Glomerular visceral epithelial cell (primary cell): ENCODE measurements around the gene LRRC37B.
A peak's percentile ranks its signal among the peaks of the same experiment; 100 is the strongest.
"Not testable (repeated sequence)": the region's sequence is repeated elsewhere in the genome, so short reads cannot be mapped to it uniquely, and the experiment has no call there.

Experiments used
- DNase-seq: peaks from one replicate; pipeline ENCODE4 v3.0.0-alpha.2; 2016; ENCODE audit errors: extremely low spot score

The LRRC37B gene

DNA sequence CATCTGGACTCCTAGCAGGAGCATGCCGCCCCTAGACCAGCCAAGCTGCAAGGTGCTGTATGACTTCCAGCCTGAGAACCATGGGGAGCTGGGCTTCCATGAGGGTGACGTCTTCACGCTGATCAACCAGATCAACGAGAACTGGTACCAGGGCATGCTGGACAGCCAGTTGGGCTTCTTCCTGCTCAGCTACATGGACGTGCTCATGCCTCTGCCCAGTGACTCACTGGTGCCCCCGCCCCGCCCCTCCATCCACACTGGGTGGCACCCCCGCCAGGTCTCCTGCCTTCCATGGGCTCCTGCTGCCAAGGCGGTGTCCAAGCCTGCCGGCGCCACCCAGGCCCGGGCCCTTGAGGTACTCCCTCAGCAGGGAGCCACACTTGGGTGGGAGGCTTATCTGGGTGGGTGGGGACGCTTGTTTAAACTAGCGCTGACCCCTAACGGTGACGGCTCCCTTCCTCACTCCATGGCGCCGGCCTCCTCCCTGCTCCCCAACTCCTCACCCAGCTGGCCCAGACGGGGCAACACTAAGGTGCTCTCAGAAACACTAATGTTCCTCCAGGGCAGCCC, 34.2 kb downstream of the LRRC37B start:
- not testable (repeated sequence) for DNase-seq

DNA sequence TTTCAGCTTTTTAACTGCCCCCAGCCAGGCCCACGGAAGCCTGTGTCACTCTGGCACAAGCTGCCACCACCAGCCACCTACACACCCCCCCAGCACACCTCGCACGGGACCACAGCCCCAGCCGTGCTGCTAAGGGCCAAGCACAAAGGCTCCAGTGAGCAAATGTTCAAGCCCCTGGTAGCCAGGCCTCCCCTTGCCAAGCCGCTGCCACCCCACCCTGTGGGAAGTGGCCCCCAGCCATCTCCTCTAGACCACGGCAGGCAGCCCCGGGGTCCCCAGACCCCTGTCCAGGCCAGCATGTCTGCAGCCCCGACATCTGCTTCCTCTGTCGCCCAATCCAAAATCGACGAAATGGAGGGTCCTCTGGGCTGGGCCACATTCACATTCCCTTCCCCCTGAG, 35.1 kb downstream of the LRRC37B start:
- not testable (repeated sequence) for DNase-seq

DNA sequence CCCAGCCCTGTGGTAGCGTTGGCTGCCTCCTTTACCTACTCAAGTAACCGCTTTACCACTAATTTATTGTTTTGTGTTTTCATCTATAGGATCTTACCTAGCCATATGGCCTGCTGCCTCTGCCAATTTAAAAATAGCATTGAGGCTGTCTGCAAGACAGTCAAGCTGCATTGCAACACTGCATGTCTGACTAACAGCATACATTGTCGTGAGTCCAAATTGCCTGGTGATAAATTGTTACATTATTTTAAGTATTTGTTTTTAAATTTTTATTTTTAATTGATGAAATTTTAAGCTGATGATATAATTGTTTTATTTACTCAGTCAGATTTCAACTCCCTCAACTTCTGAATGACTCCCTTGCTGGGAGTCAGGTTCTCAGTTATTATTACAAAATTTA, 38.4 kb downstream of the LRRC37B start:
- not testable (repeated sequence) for DNase-seq

DNA sequence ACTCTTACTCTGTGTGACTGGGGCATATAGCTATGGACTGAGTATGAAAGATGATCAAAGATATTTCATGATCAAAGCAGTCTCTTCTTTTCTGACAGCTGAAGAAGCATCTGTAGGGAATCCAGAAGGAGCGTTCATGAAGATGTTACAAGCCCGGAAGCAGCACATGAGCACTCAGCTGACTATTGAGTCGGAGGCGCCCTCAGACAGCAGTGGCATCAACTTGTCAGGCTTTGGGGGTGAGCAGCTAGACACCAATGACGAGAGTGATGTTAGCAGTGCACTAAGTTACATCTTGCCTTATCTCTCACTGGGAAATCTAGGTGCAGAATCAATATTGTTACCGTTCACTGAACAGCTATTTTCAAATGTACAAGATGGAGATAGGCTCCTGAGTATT, 40.5 kb downstream of the LRRC37B start:
- not testable (repeated sequence) for DNase-seq

DNA sequence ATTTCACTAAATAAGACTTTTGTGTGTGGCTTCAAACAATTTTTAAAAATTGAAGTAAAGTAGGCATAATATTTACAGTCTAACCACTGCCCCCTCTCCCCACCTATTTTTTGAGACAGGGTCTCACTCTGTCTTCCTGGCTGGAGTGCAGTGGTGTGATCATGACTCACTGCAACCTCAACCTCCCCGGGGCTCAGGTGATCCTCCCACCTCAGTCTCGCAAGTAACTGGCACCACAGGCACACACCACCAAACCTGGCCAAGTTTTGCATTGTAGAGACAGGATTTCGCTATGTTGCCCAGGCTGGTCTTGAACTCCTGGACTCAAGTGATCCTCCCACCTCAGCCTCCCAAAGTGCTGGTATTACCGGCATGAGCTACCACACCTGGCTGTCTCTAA, 47.8 kb downstream of the LRRC37B start:
- not testable (repeated sequence) for DNase-seq

DNA sequence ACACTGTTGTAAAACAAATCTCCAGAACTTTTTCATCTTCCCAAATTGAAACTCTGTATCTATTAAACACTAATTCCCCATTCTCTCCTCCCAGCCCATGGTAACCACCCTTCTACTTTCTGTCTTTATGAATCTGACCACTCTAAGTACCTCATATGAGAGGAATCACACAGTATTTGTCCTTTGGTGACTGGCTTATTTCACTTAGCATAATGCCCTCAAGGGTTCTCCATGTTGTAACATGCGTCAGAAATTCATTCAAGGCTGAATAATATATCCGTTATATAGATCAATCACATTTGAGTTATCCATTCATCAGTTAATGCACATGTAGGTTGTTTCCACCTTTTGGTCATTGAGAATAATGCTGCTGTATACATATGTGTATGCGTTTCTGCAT, 48.2 kb downstream of the LRRC37B start:
- DNase-seq, result not testable (repeated sequence)

DNA sequence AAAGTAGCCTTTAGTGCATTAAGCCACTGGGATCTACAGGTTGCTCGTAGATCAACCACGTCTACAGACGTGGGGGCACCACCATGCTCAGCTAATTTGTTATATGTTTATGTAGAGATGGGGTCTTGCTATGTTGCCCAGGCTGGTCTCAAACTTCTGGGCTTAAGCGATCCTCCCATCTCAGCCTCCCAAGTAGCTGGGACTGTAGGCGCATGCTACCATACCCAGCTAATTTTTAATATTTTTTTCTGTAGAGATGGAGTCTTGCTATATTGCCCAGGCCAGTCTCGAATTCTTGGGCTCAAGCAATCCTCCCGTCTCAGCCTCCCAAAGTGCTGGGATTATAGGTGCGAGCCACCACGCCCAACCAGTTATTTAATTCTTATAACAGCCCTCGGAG, 49.3 kb downstream of the LRRC37B start:
- DNase-seq, result not testable (repeated sequence)

DNA sequence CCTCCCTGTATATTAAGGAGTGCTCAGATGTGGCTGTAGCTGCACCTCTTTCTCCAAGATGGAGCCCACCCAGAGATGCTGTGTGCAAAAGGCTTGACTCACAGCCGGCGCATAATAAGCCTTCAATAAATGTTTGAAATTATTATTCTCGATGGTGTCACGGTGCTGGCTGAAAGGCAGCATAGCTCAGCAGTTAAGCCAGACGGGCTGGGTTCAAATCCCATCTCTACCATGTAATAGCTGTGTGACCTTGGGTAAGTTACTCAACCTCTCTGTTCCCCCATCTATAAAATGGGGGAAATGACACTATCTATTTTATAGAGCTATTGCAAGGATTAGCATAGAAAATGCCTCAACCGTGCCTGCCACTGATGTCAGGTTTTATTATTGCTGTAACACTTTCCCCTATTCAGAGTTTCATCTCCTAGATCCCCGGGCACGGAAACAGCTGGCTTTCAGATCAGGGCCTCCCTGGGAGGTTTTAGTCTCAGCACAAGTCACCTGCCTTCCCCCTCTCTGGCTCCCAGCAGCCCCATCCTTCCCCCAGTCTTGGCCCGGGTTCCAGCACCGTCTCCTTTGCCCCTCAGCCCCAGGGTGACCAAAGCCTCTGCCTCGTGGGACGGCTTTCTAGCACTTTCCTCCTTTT, 50.4 kb downstream of the LRRC37B start:
- not testable (repeated sequence) for DNase-seq

DNA sequence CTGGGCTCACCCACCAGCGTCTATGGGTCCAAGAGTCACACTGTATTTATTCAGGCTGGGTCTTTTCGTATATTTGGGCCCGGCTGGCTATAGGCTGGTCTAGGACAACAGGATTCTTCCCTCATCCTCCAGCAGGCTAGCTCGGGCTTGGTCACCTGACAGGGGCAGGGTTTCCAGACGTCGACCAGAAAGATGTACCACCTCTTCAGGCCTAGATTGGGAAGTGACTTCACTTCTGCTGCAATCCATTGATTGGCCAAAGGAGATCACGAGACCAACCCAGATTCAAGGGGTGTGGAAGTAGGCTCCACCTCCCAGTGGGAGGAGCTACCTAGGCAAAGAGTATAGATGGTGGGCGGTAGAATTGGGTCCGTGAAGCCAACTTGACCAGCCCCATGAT, 53.5 kb downstream of the LRRC37B start:
- not testable (repeated sequence) for DNase-seq

DNA sequence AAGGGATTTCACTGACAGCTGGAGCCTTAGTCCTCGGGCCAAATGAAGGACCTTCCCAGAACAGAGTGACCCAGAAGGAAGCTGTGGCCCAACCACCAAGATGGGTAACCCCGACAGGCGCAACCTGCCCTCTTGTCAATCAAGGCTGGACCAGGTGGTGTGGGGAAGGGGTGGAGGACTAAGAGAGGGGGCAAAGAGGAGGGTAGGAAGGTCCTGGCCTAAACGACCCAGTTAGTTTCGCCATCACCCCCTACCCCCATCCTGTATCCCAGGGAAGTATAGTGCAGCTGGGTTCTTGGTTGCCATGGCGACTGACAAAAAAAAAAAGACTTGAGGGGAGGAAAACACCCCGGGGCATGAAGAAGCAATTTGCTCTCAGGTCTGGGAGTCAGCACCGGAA, 54.7 kb downstream of the LRRC37B start:
- DNase-seq, result not testable (repeated sequence)

DNA sequence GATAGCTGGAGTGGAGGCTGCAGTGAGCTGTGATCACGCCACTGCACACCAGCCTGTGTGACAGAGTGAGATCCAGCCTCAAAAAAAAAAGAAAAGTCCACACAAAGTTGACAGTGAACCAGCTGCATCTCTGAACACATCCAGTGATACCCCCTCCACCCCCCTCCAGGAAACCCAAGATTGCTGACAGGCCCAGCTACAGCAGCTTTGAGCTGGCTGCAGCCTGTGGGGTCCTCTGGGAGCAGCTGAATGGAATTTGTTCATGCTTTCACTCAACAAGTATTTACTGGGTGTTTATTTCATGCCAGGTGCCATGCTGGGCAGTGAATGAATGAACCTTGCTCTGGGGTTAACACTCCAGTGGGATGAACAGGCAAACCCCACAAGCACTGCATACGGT, 56.9 kb downstream of the LRRC37B start:
- not testable (repeated sequence) for DNase-seq

DNA sequence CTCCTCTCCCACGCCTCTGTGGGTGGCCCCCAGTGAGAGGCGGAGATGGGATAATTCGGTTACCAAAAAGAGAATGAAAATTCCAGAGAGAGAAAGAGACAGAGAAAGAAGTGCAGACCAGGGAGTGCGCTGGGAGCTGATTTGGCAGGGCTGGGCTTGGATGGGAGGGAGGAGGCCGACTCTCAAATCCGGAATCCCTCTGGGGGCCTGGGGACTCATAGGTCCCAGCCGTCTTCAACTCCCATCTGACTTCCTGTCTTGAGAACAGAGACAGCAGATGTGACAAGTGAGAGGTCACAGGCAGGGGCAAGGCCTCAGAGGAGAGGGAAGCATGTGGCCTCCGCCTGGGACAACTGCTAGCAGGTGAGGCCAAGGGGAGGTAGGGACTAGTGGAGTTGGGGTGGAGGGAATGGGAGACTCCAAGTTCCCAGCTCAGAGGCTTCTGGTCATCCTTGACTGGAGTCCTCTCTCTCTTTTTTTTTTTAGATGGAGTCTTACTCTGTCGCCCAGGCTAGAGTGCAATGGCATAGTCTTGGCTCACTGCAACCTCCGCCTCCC, 59.0 kb downstream of the LRRC37B start:
- not testable (repeated sequence) for DNase-seq

DNA sequence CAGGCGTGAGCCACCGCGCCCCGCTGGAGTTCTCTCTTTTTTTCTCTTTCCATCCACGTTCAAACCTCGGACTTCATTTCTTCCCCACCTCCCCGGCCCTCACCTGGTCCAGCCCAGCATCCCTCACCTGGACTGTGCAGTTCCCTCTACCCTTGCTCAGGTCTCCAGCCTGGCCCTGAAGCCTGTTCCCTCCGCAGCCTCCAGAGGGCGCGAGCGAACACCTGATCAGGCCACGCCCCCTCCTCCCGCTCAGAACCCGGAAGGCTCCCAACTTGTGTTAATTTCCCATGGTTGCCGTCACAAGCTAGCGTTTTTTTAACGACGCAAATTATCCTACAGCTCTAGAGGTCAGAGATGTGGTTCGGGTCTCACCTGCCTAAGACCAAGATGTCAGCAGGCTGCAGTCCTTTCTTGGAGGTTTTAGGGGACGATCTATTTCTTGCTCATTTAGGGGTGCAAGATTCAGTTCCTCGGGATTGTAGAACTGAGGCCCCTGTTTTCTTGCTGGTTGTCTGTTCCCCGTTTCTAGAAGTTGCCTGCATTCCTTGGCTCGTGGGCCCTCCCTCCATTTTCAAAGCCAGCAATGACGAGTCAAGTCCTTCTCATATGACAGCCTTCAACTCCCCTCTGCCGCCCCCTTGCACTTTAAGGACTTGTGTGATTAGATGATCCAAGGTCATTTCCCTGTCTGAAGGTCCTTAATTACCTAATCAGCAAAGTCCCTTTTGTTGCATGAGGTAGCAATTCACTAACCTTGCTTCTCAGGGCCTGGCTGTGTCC, 59.9 kb downstream of the LRRC37B start:
- DNase-seq, result not testable (repeated sequence)

DNA sequence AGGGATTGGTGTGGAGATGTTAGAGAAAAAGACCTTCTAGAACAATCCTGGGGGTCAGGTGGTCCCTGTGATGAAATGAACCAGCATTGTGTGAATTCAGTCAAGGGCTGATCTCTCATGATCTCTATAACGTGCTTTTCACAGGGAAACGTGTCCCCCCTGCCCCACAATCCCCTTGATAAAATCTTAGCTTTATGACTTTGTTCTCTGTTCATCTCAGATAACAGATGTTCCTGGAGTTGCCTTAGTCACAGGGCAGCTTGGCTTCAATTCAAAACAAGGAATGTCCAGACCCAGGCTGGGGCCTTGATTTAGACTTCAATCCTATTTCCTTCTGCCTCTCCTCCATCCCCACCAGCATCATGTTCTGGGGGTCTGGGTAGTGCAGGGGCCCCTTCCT, 61.9 kb downstream of the LRRC37B start:
- not testable (repeated sequence) for DNase-seq

DNA sequence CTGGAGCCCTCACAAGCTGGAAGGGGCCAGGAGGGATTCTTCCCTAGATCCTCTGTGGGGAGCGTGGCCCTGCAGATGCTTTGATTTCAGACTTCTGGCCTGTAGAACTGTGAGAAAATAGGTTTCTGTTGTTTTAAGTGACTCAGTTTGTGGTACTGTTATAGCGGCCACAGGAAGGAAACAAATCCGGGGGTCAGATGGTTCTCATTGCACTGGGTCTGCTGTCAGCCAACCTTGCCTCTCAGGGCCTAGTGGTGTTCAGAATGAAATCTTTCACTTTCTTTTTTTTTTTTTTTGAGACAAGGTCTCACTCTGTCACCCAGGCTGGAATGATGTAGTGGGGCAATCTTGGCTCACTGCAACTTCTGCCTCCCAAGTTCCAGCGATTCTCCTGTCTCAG, 64.8 kb downstream of the LRRC37B start:
- not testable (repeated sequence) for DNase-seq

DNA sequence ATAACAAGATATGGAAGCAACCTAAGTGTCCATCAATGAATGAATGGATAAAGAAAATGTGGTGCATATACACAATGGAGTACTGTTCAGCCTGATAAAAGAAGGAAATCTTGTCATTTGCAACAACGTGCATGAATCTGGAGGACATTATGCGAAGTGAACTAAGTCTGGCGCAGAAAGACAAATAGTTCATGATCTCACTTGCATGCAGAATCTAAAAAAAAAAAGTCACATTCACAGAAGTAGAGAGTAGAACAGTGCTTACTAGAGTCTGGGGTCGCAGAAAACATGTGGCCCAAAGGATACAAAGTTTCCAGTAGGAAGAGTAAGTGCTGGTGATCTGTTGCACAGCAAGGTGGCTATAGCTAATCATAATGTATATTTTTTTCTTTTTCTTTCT, 65.9 kb downstream of the LRRC37B start:
- not testable (repeated sequence) for DNase-seq

DNA sequence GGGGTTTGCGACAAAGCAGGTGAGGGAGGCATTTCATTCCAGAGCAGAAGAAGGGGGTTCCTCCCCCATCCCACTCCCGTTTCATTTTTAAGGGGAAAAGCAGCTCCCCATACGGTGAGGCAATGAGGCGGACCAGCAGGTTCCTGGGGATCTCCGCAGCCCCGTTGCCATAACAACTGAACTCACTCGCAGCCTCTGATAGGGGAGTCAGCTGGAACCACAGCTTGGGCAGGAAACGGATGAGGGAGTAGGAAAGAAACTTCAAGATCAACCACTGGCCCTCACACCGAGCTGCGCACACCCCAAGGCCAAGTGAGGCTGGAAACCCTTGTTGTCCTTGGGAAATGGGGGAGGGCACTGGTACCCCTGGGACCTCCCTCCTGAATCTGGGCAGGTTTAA, 72.6 kb downstream of the LRRC37B start:
- DNase-seq, result peak; percentile 77

DNA sequence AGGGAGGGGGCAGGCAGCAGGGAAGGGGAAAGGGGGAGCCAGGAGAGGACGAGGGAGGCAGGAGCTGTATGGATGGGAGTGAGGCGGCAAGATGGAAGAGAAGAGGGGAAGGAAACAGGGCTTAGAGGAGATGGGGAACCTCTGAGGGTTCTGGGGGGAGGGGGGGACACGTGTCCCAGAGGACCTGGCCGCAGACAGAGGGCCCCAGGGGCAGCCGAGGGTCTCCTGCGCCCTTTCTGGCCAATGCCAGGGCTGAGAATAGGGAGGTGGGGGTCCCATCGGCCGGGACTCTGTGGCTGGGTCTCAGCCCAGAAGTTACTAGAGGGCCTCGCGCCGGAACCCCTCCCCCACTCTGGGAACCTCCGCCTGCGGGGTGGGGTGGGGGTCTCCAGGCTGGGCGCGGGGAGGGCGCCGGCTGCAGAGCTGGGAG, 76.4 kb downstream of the LRRC37B start:
- not testable (repeated sequence) for DNase-seq

DNA sequence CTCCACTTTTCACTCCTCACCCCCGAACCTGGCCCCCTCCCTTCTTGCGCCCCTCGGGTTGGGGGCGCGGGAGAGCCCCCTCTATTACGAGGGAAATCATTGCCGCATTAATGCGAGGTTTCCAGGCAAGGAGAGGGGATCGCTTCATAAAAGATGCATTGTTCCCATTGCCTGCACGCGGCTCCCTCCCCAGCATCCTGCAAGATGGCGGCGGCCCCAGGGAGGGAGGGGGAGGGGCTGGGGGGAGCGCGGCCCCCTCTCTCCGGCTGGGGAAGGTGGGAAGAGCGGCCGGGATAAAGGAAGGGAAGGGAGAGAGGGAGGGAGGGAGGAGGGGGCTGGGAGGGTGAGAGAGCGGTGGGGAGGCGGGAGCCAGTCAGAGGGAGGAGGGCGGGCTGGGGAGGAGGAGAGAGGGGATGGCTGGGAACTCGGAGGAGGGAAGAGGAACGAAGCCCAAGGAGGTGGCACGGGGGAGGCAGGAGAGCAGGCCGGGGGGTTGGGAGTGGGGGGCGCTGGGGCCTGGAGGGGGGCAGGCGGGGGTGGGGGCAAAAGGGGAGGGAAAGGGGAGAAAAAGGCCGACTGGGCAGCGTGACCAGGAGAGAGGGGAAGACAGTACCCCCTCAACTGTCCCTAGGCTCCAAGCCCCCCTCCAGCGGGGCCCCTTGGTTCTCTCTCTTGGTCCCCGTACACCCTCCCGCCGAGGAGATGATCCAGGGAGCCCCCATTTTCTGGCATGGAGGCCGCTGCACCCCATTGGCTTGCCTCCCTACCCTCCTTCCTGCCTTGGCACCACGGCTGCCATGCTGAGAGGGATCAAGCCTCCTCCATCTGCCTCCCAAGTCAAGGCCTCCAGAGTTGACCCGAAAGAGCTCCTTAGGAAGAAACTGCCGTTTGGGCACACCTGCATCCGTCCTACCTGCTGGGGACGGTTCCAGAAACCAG, 77.1 kb downstream of the LRRC37B start:
- DNase-seq, result not testable (repeated sequence)

DNA sequence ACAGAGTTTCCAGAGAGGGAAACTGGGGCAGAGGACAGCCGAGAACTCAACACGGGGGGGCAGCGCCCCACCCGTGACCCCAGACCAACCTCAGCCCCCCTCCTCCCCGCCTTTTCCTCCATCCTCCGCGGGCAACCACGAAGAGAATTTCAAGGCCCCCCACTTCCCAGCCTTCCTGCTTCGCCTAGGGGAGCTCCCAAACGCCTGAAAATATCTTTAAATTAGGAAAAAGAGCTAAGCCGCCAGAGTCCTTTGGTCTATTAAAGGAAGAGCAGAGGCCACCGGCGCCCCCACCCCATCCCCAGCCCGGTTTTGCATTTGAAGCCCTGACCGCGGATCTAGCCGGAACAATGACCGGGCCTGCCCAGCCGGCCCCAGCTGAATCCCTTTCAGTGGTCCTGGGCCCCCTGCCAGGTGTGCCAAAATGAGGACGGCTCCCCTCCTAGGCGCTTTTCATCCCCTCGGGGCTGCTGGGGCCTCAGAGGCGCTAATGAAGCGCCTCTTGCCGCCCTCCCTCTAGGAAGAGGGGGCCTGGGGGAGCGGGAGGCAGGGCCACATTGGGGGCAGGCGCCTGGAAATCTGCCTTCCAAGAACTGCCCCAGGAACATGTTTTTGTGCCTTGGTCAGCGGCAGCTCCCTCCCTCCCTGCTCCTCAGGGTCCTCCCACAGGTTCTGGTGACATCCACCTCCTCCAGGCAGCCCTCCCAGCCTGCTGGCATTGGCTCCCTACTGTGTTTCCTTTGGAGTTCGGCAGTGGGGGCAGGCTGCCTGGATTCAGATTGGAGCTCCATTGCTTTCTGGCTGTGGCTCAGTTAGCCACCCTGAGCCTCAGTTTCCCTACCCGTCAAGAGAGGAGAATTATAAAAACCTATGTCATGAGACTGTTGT, 78.0 kb downstream of the LRRC37B start:
- not testable (repeated sequence) for DNase-seq
